Chondrocyte (in vitro differentiated cells): Measurements from ENCODE around the gene TFPI. TPM values are rescaled to one million over a fixed set of nuclear protein-coding genes. Genes with fewer than 3 reads are reported as not detected.

Source experiments
- DNase-seq: peaks from one replicate; pipeline ENCODE4 v3.0.0; 2021; ENCODE audit warnings: mixed read lengths, low spot score
- H3K27ac Mint-ChIP-seq: one replicate; pipeline ENCODE4 v1.8.0; 2021; ENCODE audit warnings: mild to moderate bottlenecking, moderate library complexity, mixed read lengths; ENCODE audit not compliant: unreplicated experiment
- H3K27me3 Mint-ChIP-seq: 2 replicates; pipeline ENCODE4 v1.8.0; 2021; ENCODE audit warnings: low read depth, mixed read lengths
- H3K36me3 Mint-ChIP-seq: 2 replicates; pipeline ENCODE4 v1.8.0; 2021; ENCODE audit warnings: low read depth, mixed read lengths
- H3K4me1 Mint-ChIP-seq: 2 replicates; pipeline ENCODE4 v1.8.0; 2021; ENCODE audit warnings: low read depth, mild to moderate bottlenecking, mixed read lengths
- H3K4me3 Mint-ChIP-seq: one replicate; pipeline ENCODE4 v1.8.0; 2021; ENCODE audit warnings: mild to moderate bottlenecking, moderate library complexity, mixed read lengths; ENCODE audit not compliant: unreplicated experiment
- H3K9me3 Mint-ChIP-seq: 2 replicates; pipeline ENCODE4 v1.8.0; 2021; ENCODE audit warnings: low read depth, mixed read lengths
- total RNA-seq: library from RNA; stranded (reverse); gene quantifications from 3 replicates; pipeline ENCODE4 v1.2.1, GENCODE V29; 2021
- TF ChIP-seq, protein P1 (sequence below): fragments of 200-600 bp; sonication (generic); IDR thresholded peaks from 2 replicates; pipeline ENCODE4 v1.5.0; 2021; ENCODE audit warnings: antibody characterized with exemption, mild to moderate bottlenecking, moderate library complexity

Gene TFPI
- total RNA-seq, 1 donor from 2014 or later, result 161 TPM

- Mint-ChIP-seq H3K4me1 (peaks cover 43% of the 10 kb centered on the region), H3K27ac (peak overlapping the region; percentile 14), H3K27me3 (no peaks in the 10 kb centered on the region), H3K4me3 (no peak overlapping the region), H3K9me3 (no peaks in the 10 kb centered on the region), H3K36me3 (peaks cover 4% of the 10 kb centered on the region)
- TF ChIP-seq, protein P1, sequence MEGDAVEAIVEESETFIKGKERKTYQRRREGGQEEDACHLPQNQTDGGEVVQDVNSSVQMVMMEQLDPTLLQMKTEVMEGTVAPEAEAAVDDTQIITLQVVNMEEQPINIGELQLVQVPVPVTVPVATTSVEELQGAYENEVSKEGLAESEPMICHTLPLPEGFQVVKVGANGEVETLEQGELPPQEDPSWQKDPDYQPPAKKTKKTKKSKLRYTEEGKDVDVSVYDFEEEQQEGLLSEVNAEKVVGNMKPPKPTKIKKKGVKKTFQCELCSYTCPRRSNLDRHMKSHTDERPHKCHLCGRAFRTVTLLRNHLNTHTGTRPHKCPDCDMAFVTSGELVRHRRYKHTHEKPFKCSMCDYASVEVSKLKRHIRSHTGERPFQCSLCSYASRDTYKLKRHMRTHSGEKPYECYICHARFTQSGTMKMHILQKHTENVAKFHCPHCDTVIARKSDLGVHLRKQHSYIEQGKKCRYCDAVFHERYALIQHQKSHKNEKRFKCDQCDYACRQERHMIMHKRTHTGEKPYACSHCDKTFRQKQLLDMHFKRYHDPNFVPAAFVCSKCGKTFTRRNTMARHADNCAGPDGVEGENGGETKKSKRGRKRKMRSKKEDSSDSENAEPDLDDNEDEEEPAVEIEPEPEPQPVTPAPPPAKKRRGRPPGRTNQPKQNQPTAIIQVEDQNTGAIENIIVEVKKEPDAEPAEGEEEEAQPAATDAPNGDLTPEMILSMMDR, result peak; percentile 60
- DNase-seq, result no peak
These were observed 53.5 kb downstream of the TFPI start for GRCh38 chr2:187500585-187501359.

DNA sequence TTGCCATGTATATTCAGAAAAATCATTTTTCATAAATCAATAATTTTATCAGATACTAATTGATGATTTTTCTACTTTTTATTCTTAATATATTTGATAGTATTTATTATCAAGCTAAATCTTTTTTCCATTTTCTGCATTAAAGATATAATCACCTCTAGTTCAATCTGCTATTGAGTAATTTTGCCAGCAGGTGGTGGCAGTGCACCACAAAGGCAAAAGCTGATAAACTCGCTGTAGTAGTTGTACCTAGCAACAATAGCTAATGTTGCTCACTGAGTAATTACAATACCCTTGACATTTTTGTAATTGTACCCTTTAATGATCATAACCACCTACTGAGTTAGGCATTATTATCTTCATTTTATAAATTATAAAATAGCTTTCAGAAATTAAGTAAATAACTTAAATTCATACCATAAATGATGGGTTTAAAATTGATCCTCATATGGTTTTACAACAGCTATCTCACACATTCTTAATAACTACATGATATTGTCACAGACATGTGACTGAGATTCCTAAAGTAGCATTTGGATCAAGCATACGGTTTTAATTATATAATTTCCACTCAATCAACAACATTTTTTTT is 54.2 kb downstream of the TFPI start:
- no peaks in the 10 kb centered on the region for H3K27me3 Mint-ChIP-seq
- H3K9me3 Mint-ChIP-seq, result no peaks in the 10 kb centered on the region
- no peak overlapping the region for H3K4me3 Mint-ChIP-seq
- H3K36me3 Mint-ChIP-seq, result peaks cover 8% of the 10 kb centered on the region
- no peak overlapping the region for H3K27ac Mint-ChIP-seq
- peaks cover 37% of the 10 kb centered on the region for H3K4me1 Mint-ChIP-seq
- no peak for DNase-seq
- TF ChIP-seq, protein P1, result peak; percentile 98

- no peaks in the 10 kb centered on the region for H3K27me3 Mint-ChIP-seq
- H3K9me3 Mint-ChIP-seq, result peaks cover 8% of the 10 kb centered on the region
- no peak overlapping the region for H3K27ac Mint-ChIP-seq
- no peak overlapping the region for H3K4me3 Mint-ChIP-seq
- H3K36me3 Mint-ChIP-seq, result peaks cover 26% of the 10 kb centered on the region
- TF ChIP-seq, protein P1, result peak; percentile 92
- peaks cover 18% of the 10 kb centered on the region for H3K4me1 Mint-ChIP-seq
- no peak for DNase-seq
These were observed 56.3 kb downstream of the TFPI start for GRCh38 chr2:187497858-187498463.

DNA sequence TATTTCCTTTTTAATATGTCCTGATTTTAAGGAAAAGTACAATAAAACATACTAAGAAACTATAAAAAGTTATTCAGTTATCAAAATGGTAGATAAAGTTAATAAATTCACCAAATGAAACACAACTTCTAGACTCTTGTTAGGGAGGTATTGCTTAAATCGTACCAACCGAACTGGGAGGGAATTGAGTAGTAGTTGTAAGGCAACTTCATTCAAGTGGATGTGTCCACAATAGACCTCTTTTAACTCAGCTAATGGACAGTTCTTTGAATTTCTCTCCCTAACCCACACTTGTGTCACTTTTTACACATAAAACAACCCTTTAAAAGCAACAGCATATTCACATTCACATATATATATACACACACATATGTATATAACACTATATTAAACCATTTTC is 57.1 kb downstream of the TFPI start:
- Mint-ChIP-seq H3K4me3 (no peak overlapping the region), H3K36me3 (peaks cover 29% of the 10 kb centered on the region), H3K27ac (no peak overlapping the region), H3K9me3 (peaks cover 8% of the 10 kb centered on the region), H3K27me3 (no peaks in the 10 kb centered on the region), H3K4me1 (peaks cover 11% of the 10 kb centered on the region)
- DNase-seq, result no peak
- TF ChIP-seq, protein P1, result no peak

GRCh38 chr2:187495324-187495723 is 58.9 kb downstream of the TFPI start:
- peaks cover 8% of the 10 kb centered on the region for H3K9me3 Mint-ChIP-seq
- H3K27me3 Mint-ChIP-seq, result no peaks in the 10 kb centered on the region
- H3K4me3 Mint-ChIP-seq, result no peak overlapping the region
- peaks cover 36% of the 10 kb centered on the region for H3K36me3 Mint-ChIP-seq
- DNase-seq, result no peak
- H3K27ac Mint-ChIP-seq, result no peak overlapping the region
- TF ChIP-seq, protein P1, result no peak
- no peaks in the 10 kb centered on the region for H3K4me1 Mint-ChIP-seq
